GM12878 (cell line): ENCODE data around the gene CAMKK2. TPM values are rescaled to one million over a fixed set of nuclear protein-coding genes. Genes with fewer than 3 reads are reported as not detected.
A peak's percentile ranks its signal among the peaks of the same experiment; 100 is the strongest.

ENCODE experiments used
- BHLHE40 ChIP-seq, 2 experiments: fragments of 450-650 bp in 1 of 2; IDR thresholded peaks; 2 replicates each; pipeline ENCODE4 v1.6.1; 2011 to 2017; ENCODE audit warnings: low read depth in 2 of 2, borderline replicate concordance in 1 of 2, improper control_type of control experiment in 1 of 2, low read length in 1 of 2, mild to moderate bottlenecking in 1 of 2
- BMI1 ChIP-seq: fragments of 450-650 bp; IDR thresholded peaks from 2 replicates; pipeline ENCODE4 v1.6.1; 2016; ENCODE audit warnings: mild to moderate bottlenecking, moderate library complexity, borderline replicate concordance
- CREM ChIP-seq: IDR thresholded peaks from 2 replicates; pipeline ENCODE4 v1.6.1; 2014; ENCODE audit warnings: antibody characterized with exemption, low read depth
- GATAD2B ChIP-seq: fragments of 450-650 bp; conservative IDR thresholded peaks from 2 replicates; pipeline ENCODE4 v1.6.1; 2017; ENCODE audit warnings: low read depth, mild to moderate bottlenecking, moderate library complexity
- HDAC2 ChIP-seq: fragments of 200-600 bp; sonication (generic); IDR thresholded peaks from 2 replicates; pipeline ENCODE4 v1.6.1; 2017
- HSF1 ChIP-seq: fragments of 150-350 bp; IDR thresholded peaks from 2 replicates; pipeline ENCODE4 v1.6.1; 2014; ENCODE audit warnings: mild to moderate bottlenecking, low read depth, low read length
- KLF5 ChIP-seq: fragments of 450-650 bp; IDR thresholded peaks from 2 replicates; pipeline ENCODE4 v1.6.1; 2014; ENCODE audit warnings: mild to moderate bottlenecking; ENCODE audit not compliant: partially characterized antibody
- PAX5 ChIP-seq: IDR thresholded peaks from 2 replicates; pipeline ENCODE4 v1.6.1; 2011; ENCODE audit warnings: low read depth, low read length, borderline replicate concordance
- SIN3A ChIP-seq: IDR thresholded peaks from 2 replicates; pipeline ENCODE4 v1.6.1; 2012; ENCODE audit warnings: low read depth, low read length, improper control_type of control experiment
- SMAD5 ChIP-seq: IDR thresholded peaks from 2 replicates; pipeline ENCODE4 v1.6.1; 2016; ENCODE audit warnings: antibody characterized with exemption, low read depth
- SMC3 ChIP-seq: IDR thresholded peaks from 2 replicates; pipeline ENCODE4 v1.6.1; 2011; ENCODE audit warnings: low read length, improper control_type of control experiment, borderline replicate concordance
- TBL1XR1 ChIP-seq: IDR thresholded peaks from 2 replicates; pipeline ENCODE4 v1.6.1; 2012; ENCODE audit warnings: low read depth, low read length, improper control_type of control experiment
- YY1 ChIP-seq: IDR thresholded peaks from 2 replicates; pipeline ENCODE4 v1.6.1; 2011; ENCODE audit warnings: low read depth, mild to moderate bottlenecking, low read length
- ZBTB33 ChIP-seq: fragments of 450-650 bp; IDR thresholded peaks from 2 replicates; pipeline ENCODE4 v1.6.1; 2017; ENCODE audit warnings: mild to moderate bottlenecking
- ZNF24 ChIP-seq: fragments of 450-650 bp; IDR thresholded peaks from 2 replicates; pipeline ENCODE4 v1.6.1; 2017; ENCODE audit warnings: antibody characterized with exemption, mild to moderate bottlenecking
- polyA plus RNA-seq, 11 experiments: library from polyadenylated mRNA; depleted of rRNA in 4 of 11; unstranded in 6 of 11; stranded (reverse) in 5 of 11; fragments of >200 nt; fragmentation: Nextera tagmentation in 4 of 11; fragmentation: Illumina TruSeq in 1 of 11; extraction: Ambion mirVana in 4 of 11; extraction: Trizol in 1 of 11; gene quantifications; 1 replicate in 1 of 11; 2 replicates in 10 of 11; pipeline versions ENCODE4 v1.2.1 to v1.2.3, GENCODE V29; 2011 to 2016; ENCODE audit warnings: inconsistent platforms in 2 of 11, missing spikeins in 2 of 11, low read depth in 1 of 11
- total RNA-seq, 4 experiments: library from RNA; depleted of rRNA in 3 of 4; stranded (reverse); fragments of >200 nt in 3 of 4; fragmentation: Illumina TruSeq in 1 of 4; extraction: Trizol in 1 of 4; gene quantifications; 2 replicates each; pipeline versions ENCODE4 v1.2.1 to v1.2.3, GENCODE V29; 2013 to 2021
- TF ChIP-seq, protein P1 (sequence below): IDR thresholded peaks from 2 replicates; pipeline ENCODE4 v1.6.1; 2012; ENCODE audit warnings: mild to moderate bottlenecking, low read depth, low read length
- TF ChIP-seq, protein P2 (sequence below): IDR thresholded peaks from 2 replicates; pipeline ENCODE4 v1.6.1; 2011; ENCODE audit warnings: borderline replicate concordance, low read depth, mild to moderate bottlenecking, moderate library complexity, mixed read lengths, low read length; ENCODE audit not compliant: insufficient read depth; ENCODE audit errors: extremely low read length

The CAMKK2 gene
- total and polyA plus RNA-seq, 10 of the 15 experiments (the other 5 are each of a cell fraction or from before 2014, with no cell fraction given), result 5.2 to 40.6 (median 26.6) TPM

- TF ChIP-seq, protein P1, sequence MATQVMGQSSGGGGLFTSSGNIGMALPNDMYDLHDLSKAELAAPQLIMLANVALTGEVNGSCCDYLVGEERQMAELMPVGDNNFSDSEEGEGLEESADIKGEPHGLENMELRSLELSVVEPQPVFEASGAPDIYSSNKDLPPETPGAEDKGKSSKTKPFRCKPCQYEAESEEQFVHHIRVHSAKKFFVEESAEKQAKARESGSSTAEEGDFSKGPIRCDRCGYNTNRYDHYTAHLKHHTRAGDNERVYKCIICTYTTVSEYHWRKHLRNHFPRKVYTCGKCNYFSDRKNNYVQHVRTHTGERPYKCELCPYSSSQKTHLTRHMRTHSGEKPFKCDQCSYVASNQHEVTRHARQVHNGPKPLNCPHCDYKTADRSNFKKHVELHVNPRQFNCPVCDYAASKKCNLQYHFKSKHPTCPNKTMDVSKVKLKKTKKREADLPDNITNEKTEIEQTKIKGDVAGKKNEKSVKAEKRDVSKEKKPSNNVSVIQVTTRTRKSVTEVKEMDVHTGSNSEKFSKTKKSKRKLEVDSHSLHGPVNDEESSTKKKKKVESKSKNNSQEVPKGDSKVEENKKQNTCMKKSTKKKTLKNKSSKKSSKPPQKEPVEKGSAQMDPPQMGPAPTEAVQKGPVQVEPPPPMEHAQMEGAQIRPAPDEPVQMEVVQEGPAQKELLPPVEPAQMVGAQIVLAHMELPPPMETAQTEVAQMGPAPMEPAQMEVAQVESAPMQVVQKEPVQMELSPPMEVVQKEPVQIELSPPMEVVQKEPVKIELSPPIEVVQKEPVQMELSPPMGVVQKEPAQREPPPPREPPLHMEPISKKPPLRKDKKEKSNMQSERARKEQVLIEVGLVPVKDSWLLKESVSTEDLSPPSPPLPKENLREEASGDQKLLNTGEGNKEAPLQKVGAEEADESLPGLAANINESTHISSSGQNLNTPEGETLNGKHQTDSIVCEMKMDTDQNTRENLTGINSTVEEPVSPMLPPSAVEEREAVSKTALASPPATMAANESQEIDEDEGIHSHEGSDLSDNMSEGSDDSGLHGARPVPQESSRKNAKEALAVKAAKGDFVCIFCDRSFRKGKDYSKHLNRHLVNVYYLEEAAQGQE, result no peak
- TF ChIP-seq BMI1, result no peak
- TF ChIP-seq HSF1, result no peak
- TF ChIP-seq HDAC2, result no peak
- no peak for TF ChIP-seq PAX5
- no peak for TF ChIP-seq CREM
- no peak for TF ChIP-seq ZNF24
- peak; percentile 72 for TF ChIP-seq GATAD2B
- no peak for TF ChIP-seq SMAD5
- TF ChIP-seq BHLHE40 (IDR thresholded peaks at IDR 0.05; ENCODE audit: borderline replicate concordance in 1 of 2, low read depth in 2 of 2, low read length in 1 of 2), result peak in 1 of 2 experiments; percentile 73; a peak in 2 of 4 replicates
- TF ChIP-seq, protein P2, sequence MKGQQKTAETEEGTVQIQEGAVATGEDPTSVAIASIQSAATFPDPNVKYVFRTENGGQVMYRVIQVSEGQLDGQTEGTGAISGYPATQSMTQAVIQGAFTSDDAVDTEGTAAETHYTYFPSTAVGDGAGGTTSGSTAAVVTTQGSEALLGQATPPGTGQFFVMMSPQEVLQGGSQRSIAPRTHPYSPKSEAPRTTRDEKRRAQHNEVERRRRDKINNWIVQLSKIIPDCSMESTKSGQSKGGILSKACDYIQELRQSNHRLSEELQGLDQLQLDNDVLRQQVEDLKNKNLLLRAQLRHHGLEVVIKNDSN, result peak; percentile 51
- no peak for TF ChIP-seq TBL1XR1
- TF ChIP-seq SMC3, result no peak
- peak; percentile 90 for TF ChIP-seq SIN3A
- TF ChIP-seq KLF5, result no peak
- no peak for TF ChIP-seq YY1
- TF ChIP-seq ZBTB33, result no peak
Observed at GRCh38 chr12:121295746-121296617, 527 bp downstream of the CAMKK2 start (continued).
